Measurements from ENCODE around the gene RNH1.

Gene RNH1

DNA sequence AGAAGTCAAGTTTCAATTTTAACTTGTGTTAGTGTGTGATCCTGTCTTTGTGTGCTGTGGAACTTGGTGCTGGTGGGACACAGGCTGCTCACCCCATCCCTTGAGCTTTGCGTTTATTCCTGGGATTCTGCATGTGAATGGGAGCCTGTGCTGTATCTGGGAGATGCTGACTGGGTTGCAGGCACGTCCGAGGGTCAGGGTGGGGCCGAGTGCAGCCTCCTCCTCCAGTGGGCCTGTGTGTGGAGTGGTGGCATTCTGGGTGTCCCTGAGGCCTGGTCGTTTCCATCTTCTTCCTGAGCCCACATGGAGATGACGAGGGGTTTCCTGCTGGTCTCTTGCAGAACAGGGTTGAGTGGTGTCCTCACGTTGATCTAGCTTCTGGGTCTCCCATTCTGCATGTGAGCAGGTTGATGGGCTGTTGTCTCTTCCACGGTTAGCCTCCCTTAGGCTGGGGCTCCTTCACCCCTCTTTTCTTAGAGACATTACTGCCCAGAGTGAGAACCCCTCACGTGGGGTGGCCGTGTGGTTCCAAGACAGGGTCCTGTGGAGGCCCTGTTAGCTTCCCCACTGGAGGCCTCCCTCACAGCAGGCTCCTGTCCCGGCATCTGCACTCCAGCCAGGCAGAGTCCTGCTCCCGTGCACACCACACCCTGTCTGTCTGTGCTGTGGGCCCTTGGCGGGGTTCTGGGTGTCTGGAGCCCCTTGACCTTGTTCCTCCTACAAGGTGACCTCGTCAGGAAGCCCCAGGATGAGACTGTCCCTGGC is 52.1 kb downstream of the RNH1 start:
- DNase-seq: no peak

DNA sequence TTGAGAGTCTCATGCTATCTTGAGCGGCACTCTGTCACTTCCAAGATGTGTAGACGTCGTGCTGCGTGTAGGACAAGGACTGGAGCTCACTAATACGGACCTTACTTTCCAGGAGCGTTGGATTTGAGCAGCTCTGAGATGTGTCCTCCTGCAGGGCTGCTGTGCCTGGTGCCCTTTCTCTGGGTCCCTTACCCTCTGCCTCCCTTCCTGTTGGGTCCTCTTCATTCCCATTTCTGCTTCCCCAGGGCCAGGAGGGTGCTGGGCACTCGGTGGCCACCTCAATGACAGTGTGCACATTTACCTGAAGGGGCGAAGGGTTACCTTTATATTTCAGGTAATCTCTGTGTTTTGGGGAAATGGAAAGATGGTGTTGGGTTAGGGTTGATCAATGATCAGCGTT is 53.0 kb downstream of the RNH1 start:
- no peak for DNase-seq

GRCh38 chr11:453564-453963 is 53.5 kb downstream of the RNH1 start:
- DNase-seq: no peak

- DNase-seq: no peak
Measured at GRCh38 chr11:452916-453527, 54.0 kb downstream of the RNH1 start.

- no peak for DNase-seq
Measured at GRCh38 chr11:452203-452744, 54.8 kb downstream of the RNH1 start.

- DNase-seq: no peak
Measured at GRCh38 chr11:451738-452137, 55.3 kb downstream of the RNH1 start.

DNA sequence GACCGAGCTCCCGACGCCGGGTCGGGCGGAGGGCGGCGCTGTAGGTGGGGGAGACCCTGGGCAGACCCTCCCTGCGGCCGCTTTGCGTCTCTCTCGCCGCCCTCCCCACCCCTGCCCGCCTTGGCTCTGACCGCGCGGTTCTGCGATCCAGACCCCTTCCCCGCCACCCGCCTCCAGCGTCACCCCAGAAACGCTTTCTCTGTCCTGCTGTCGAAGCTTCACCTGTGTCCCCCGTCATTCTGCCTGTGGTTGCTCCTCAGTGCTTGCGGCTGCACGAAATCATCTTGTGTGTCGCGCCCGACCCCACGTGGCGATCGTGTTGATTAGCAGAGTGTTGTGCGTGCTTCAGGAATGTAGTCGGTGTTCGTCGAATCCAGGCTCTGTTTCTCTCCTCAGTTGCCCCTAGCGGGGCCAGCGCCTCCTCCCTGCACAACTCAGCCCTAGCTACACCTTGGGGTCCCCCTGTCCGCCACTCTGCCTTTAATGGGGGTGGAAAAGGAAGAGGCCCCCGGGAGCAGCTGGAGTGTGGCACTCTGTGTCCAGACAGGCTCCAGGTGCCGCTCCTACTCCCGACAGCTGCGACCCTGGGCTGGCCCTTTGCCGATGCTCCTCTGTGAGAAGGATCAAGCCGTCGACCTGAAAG is 56.1 kb downstream of the RNH1 start:
- DNase-seq: peak; percentile 54

DNA sequence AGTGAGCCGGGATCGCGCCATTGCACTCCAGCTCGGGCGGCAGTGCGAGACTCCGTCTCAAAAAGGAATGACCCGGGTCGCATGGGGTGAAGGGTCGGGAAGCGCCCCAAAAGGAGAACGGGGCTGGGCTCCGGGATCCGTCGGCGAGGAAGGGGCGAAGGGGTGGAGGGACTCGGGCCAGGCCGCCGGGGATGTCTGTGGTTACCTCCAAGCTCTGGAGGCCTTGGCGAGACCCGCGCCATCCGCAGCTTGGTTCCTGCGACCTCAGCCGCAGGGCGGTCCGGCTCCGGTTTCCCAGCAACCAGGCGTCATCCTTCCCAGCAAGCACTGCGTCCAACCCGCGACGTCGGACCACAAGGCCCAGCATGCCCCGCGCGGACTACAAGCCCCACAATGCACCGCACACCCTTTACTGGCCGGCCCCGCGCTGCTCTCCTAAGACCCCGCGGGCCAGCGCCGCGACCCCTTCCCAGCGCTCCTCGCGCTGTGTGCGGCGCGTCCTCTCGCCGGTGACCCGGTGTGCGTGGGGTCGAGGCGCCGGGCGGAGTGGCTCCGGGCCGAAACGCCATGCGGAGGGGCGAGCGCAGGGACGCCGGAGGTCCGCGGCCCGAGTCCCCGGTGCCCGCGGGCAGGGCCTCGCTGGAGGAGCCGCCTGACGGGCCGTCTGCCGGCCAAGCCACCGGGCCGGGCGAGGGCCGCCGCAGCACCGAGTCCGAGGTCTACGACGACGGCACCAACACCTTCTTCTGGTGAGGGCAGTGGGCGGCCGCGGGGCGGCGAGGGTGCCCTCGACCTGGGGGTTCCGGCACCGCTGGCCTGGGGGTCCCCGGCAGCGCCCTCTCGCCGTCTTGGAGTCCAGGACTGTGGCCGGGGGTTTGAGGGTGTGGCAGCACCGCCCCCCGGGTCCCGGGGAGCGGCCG is 56.9 kb downstream of the RNH1 start, which contains the start of gene PTDSS2:
TSS of gene PTDSS2 (plus strand) at position 391 of the 920 bp plus-strand sequence. CDS start at position 568, 177 bp downstream.
- peak; percentile 94 for DNase-seq

GRCh38 chr11:447923-448731 is 58.9 kb downstream of the RNH1 start:
- peak; percentile 96 for DNase-seq

- no peak for DNase-seq
Measured at GRCh38 chr11:446891-447290, 60.2 kb downstream of the RNH1 start.

- no peak for DNase-seq
Measured at GRCh38 chr11:445765-446588, 61.1 kb downstream of the RNH1 start.
